Lower leg skin (tissue), 3 donors: ENCODE measurements around the gene SIPA1.

Experiments used
- CTCF ChIP-seq, 3 donors: fragments of 450-650 bp; IDR thresholded peaks; one replicate each; pipeline ENCODE4 v1.5.1; 2016; ENCODE audit warnings: antibody characterized with exemption in 3 of 3, mild to moderate bottlenecking in 3 of 3, moderate library complexity in 2 of 3
- POLR2A ChIP-seq, 2 donors: fragments of 450-650 bp; IDR thresholded peaks; one replicate each; pipeline ENCODE4 v1.6.1; 2016 to 2017; ENCODE audit warnings: antibody characterized with exemption in 2 of 2, mild to moderate bottlenecking in 1 of 2, moderate library complexity in 1 of 2

GRCh38 chr11:65642014-65642671 lies 4.2 kb downstream of the SIPA1 start:
- TF ChIP-seq POLR2A (IDR thresholded peaks at IDR 0.05) (no peak), CTCF (IDR thresholded peaks at IDR 0.05) (no peak)
